GM21786 (cell line): ENCODE results near the gene TWF2.

Experiments used
- ATAC-seq: cut with Tn5 transposase; IDR thresholded peaks from one replicate; pipeline ENCODE4 v1.9.1; 2021; ENCODE audit not compliant: unreplicated experiment

Gene TWF2

GRCh38 chr3:52204337-52205073, 34.5 kb downstream of the TWF2 start:
- no peak for ATAC-seq

GRCh38 chr3:52203701-52204100, 35.3 kb downstream of the TWF2 start:
- no peak for ATAC-seq

GRCh38 chr3:52202384-52203077, 36.4 kb downstream of the TWF2 start:
- no peak for ATAC-seq

GRCh38 chr3:52200981-52201679, 37.8 kb downstream of the TWF2 start:
- no peak for ATAC-seq

- no peak for ATAC-seq
Observed at GRCh38 chr3:52198643-52199608, 40.0 kb downstream of the TWF2 start.

- ATAC-seq: peak; percentile 88
Observed at GRCh38 chr3:52197842-52198625, 40.9 kb downstream of the TWF2 start, which contains the start of gene ALAS1. TSS of gene ALAS1 (plus strand) at chr3:52198160. CDS start at chr3:52199242, 1,082 bp downstream.

GRCh38 chr3:52197499-52197841, 41.5 kb downstream of the TWF2 start:
- ATAC-seq: no peak

- no peak for ATAC-seq
Observed at GRCh38 chr3:52196977-52197376, 42.0 kb downstream of the TWF2 start.

GRCh38 chr3:52195823-52196331, 43.1 kb downstream of the TWF2 start:
- no peak for ATAC-seq

GRCh38 chr3:52195291-52195597, 43.7 kb downstream of the TWF2 start:
- no peak for ATAC-seq

- no peak for ATAC-seq
Observed at GRCh38 chr3:52194485-52195290, 44.3 kb downstream of the TWF2 start.

- no peak for ATAC-seq
Observed at GRCh38 chr3:52193065-52193464, 45.9 kb downstream of the TWF2 start.

- ATAC-seq: no peak
Observed at GRCh38 chr3:52191663-52192062, 47.3 kb downstream of the TWF2 start.

GRCh38 chr3:52190294-52191074, 48.5 kb downstream of the TWF2 start:
- no peak for ATAC-seq

- no peak for ATAC-seq
Observed at GRCh38 chr3:52188556-52188955, 50.4 kb downstream of the TWF2 start.

GRCh38 chr3:52186729-52187128, 52.2 kb downstream of the TWF2 start:
- no peak for ATAC-seq

- ATAC-seq: no peak
Observed at GRCh38 chr3:52185837-52186236, 53.1 kb downstream of the TWF2 start.

- ATAC-seq: no peak
Observed at GRCh38 chr3:52185311-52185710, 53.6 kb downstream of the TWF2 start.
